NOMO-1 (cell line): ENCODE measurements around the gene FGGY.

ENCODE experiments used
- DNase-seq, 2 experiments: peaks; one replicate each; lab custom pipeline; 2025; ENCODE audit not compliant: unreplicated experiment in 2 of 2; lab: John Stamatoyannopoulos, UW

Gene FGGY

GRCh38 chr1:59314776-59315528, 18.1 kb downstream of the FGGY start:
- no peak for DNase-seq

GRCh38 chr1:59315529-59316463, 18.9 kb downstream of the FGGY start:
- no peak for DNase-seq

- DNase-seq = no peak
Observed at GRCh38 chr1:59316497-59317128, 19.7 kb downstream of the FGGY start.

GRCh38 chr1:59317343-59317742, 20.4 kb downstream of the FGGY start:
- no peak for DNase-seq

- no peak for DNase-seq
Observed at GRCh38 chr1:59317780-59318179, 20.9 kb downstream of the FGGY start.

- DNase-seq = no peak
Observed at GRCh38 chr1:59318271-59318860, 21.5 kb downstream of the FGGY start.

- DNase-seq = no peak
Observed at GRCh38 chr1:59322394-59322793, 25.5 kb downstream of the FGGY start.

GRCh38 chr1:59322814-59323213, 25.9 kb downstream of the FGGY start:
- DNase-seq = no peak

- no peak for DNase-seq
Observed at GRCh38 chr1:59323879-59324278, 27.0 kb downstream of the FGGY start.

- no peak for DNase-seq
Observed at GRCh38 chr1:59328353-59328752, 31.5 kb downstream of the FGGY start.

GRCh38 chr1:59329412-59330053, 32.6 kb downstream of the FGGY start:
- DNase-seq = peak in 1 of 2 experiments; percentile 33

- no peak for DNase-seq
Observed at GRCh38 chr1:59331686-59332620, 35.1 kb downstream of the FGGY start.

GRCh38 chr1:59332983-59333382, 36.1 kb downstream of the FGGY start:
- DNase-seq = no peak

- no peak for DNase-seq
Observed at GRCh38 chr1:59333626-59334277, 36.9 kb downstream of the FGGY start.

- DNase-seq = no peak
Observed at GRCh38 chr1:59340411-59341307, 43.8 kb downstream of the FGGY start.

GRCh38 chr1:59342801-59343575, 46.1 kb downstream of the FGGY start:
- no peak for DNase-seq

- no peak for DNase-seq
Observed at GRCh38 chr1:59343576-59343840, 46.6 kb downstream of the FGGY start.
